OCI-LY3 (cell line): Measurements from ENCODE around the gene UNC80.

ENCODE experiments used
- H2AFZ ChIP-seq: fragments of 200-600, 300-600 bp; shearing (Covaris generic); 2 replicates; pipeline ENCODE4 v1.6.0; 2014; ENCODE audit warnings: antibody characterized with exemption, low read depth, low read length
- H3K27ac ChIP-seq: fragments of 200-600, 300-600 bp; sonication (generic); 2 replicates; pipeline ENCODE4 v1.5.1; 2014; ENCODE audit warnings: mild to moderate bottlenecking, low read length, moderate library complexity, mixed read lengths
- H3K27me3 ChIP-seq: fragments of 200-600, 300-600 bp; sonication (generic); 2 replicates; pipeline ENCODE4 v1.6.1; 2014; ENCODE audit warnings: low read depth, low read length, mixed read lengths
- H3K36me3 ChIP-seq: fragments of 200-600, 300-600 bp; sonication (generic); replicated peaks from 2 replicates; pipeline ENCODE3; 2014; ENCODE audit warnings: low read depth, low read length, mixed read lengths
- H3K4me1 ChIP-seq: fragments of 300-600, 200-600 bp; sonication (generic); 2 replicates; pipeline ENCODE4 v1.6.1; 2014; ENCODE audit warnings: low read length, mixed read lengths
- H3K4me2 ChIP-seq: fragments of 200-600, 300-600 bp; sonication (generic); 2 replicates; pipeline ENCODE4 v1.6.1; 2014; ENCODE audit warnings: low read length, mixed read lengths
- H3K4me3 ChIP-seq: fragments of 300-600, 200-600 bp; sonication (generic); 2 replicates; pipeline ENCODE4 v1.5.1; 2014; ENCODE audit warnings: antibody characterized with exemption, mild to moderate bottlenecking, low read length, moderate library complexity
- H3K79me2 ChIP-seq: fragments of 300-600, 200-600 bp; shearing (Covaris generic); 2 replicates; pipeline ENCODE4 v1.6.1; 2014; ENCODE audit warnings: mild to moderate bottlenecking, low read length, mixed read lengths
- H3K9ac ChIP-seq: fragments of 300-600, 200-600 bp; shearing (Covaris generic); 2 replicates; pipeline ENCODE4 v1.6.0; 2014; ENCODE audit warnings: mild to moderate bottlenecking, low read length, moderate library complexity
- H3K9me3 ChIP-seq: fragments of 200-600, 300-600 bp; shearing (Covaris generic); 2 replicates; pipeline ENCODE4 v1.6.1; 2014; ENCODE audit warnings: low read length, mixed read lengths; ENCODE audit not compliant: insufficient read depth
- H4K20me1 ChIP-seq: fragments of 200-600, 300-600 bp; sonication (generic); 2 replicates; pipeline ENCODE4 v1.6.1; 2016; ENCODE audit warnings: low read length, mixed read lengths; ENCODE audit not compliant: insufficient read depth
- CTCF ChIP-seq: fragments of 200-600, 300-600 bp; sonication (generic); IDR thresholded peaks from 2 replicates; pipeline ENCODE4 v1.5.1; 2014; ENCODE audit warnings: antibody characterized with exemption, low read length, low read depth
- EZH2phosphoT487 ChIP-seq: fragments of 200-600 bp; shearing (Covaris generic); IDR thresholded peaks from 2 replicates; pipeline ENCODE4 v1.6.1; 2018; ENCODE audit warnings: antibody characterized with exemption, mixed run types, low read depth

Gene UNC80

DNA sequence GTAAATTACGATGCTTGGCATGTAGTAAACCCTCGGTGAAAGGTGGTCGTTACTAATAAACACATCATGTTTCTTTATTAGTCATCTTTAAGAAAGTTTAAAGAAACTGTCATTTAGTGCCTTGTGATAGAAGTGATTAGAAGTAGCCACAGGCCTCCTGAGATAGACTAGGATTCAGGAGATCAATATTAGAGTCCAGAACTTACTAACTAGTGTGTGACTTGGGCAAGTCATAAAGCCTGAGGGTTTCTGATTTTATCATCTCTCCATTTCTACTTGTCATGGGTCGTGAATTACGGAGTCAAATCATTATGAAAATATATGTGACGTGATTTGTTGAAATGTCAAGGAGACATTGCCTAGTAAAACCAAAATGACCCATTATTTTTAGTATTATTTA, 237.5 kb downstream of the UNC80 start:
- no peak overlapping the region for H3K4me2 ChIP-seq
- peaks cover 55% of the 10 kb centered on the region for H3K36me3 ChIP-seq
- no peaks in the 10 kb centered on the region for H3K27me3 ChIP-seq
- peaks cover 100% of the 10 kb centered on the region for H3K79me2 ChIP-seq
- H3K4me3 ChIP-seq, result no peak overlapping the region
- no peak overlapping the region for H3K27ac ChIP-seq
- H2AFZ ChIP-seq, result no peak overlapping the region
- no peak overlapping the region for H3K9ac ChIP-seq
- TF ChIP-seq CTCF, result no peak
- TF ChIP-seq EZH2phosphoT487, result no peak
- H3K4me1 ChIP-seq, result peaks cover 33% of the 10 kb centered on the region
- H3K9me3 ChIP-seq, result no peaks in the 10 kb centered on the region
- H4K20me1 ChIP-seq, result peaks cover 51% of the 10 kb centered on the region

GRCh38 chr2:210009896-210010295, 238.3 kb downstream of the UNC80 start:
- Histone ChIP-seq H3K4me1 (peaks cover 26% of the 10 kb centered on the region), H4K20me1 (peaks cover 44% of the 10 kb centered on the region), H3K4me3 (no peak overlapping the region)

DNA sequence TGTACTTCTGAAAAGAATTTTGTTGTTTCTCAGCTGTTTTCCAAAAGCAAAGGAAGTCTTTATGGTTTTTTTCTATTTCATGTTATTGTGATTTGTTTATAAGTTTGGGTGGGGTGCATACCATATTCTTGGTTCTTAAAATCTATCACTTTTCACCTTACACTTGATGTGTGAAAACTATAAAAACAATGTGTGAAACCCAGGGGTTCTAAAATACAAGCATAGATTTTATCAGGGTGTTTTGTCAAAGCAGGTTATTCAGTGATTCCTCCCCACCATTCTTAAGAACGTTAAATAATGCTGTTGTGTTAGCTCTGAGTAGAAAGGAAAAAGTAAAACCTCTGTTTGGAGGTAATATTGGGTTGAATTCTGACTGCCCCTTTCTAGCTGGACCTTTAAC, 248.5 kb downstream of the UNC80 start:
- Histone ChIP-seq H3K4me2 (no peak overlapping the region), H3K36me3 (peaks cover 68% of the 10 kb centered on the region)

More at GRCh38 chr2:210009896-210010295, 238.3 kb downstream of the UNC80 start:
- Histone ChIP-seq H3K27ac (no peak overlapping the region), H3K27me3 (no peaks in the 10 kb centered on the region), H3K9ac (no peak overlapping the region), H3K4me2 (no peak overlapping the region), H3K36me3 (peaks cover 53% of the 10 kb centered on the region), H3K79me2 (peaks cover 95% of the 10 kb centered on the region), H2AFZ (no peak overlapping the region), H3K9me3 (no peaks in the 10 kb centered on the region)
- TF ChIP-seq EZH2phosphoT487 (no peak), CTCF (no peak)

DNA sequence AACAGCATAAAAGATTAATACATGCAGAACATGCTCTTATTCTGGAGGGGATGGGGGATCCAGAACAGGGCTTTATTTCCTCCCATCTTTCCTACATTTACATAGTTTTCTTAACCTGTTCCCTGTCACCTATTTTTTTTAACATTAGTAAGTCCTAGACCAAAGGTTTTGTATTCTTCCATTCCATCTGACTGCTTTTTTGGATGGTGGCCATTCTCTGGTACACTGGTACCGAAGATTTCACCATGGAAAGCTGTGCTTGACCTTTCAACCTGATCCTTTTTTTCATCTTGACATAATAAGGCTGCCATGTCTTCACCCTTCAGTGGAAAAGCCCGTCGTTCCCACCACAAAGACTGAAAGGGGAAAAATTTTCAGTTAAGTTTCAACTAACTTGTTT, 251.2 kb downstream of the UNC80 start:
- Histone ChIP-seq H3K4me2 (no peak overlapping the region), H3K27me3 (no peaks in the 10 kb centered on the region), H3K4me1 (no peaks in the 10 kb centered on the region), H4K20me1 (no peaks in the 10 kb centered on the region), H3K36me3 (peaks cover 60% of the 10 kb centered on the region), H3K27ac (no peak overlapping the region), H3K9me3 (no peaks in the 10 kb centered on the region), H3K9ac (no peak overlapping the region), H3K4me3 (no peak overlapping the region), H3K79me2 (0 out of 2 replicates have a peak, but pooled peaks cover 4% of the 10 kb centered on the region), H2AFZ (no peak overlapping the region)
- no peak for TF ChIP-seq CTCF
- TF ChIP-seq EZH2phosphoT487, result no peak

More for the DNA sequence above, 248.5 kb downstream of the UNC80 start:
- 0 out of 2 replicates have a peak, but pooled peaks cover 2% of the 10 kb centered on the region for H4K20me1 ChIP-seq
- H3K4me3 ChIP-seq, result no peak overlapping the region
- no peaks in the 10 kb centered on the region for H3K4me1 ChIP-seq
- H2AFZ ChIP-seq, result no peak overlapping the region
- no peaks in the 10 kb centered on the region for H3K27me3 ChIP-seq
- TF ChIP-seq EZH2phosphoT487, result no peak
- peaks cover 11% of the 10 kb centered on the region for H3K79me2 ChIP-seq
- H3K9ac ChIP-seq, result no peak overlapping the region
- no peak overlapping the region for H3K27ac ChIP-seq
- H3K9me3 ChIP-seq, result no peaks in the 10 kb centered on the region
